Endothelial cell of umbilical vein (primary cell): ENCODE results near the gene CEP43. TPM values are rescaled to one million over a fixed set of nuclear protein-coding genes. Genes with fewer than 3 reads are reported as not detected.

Source experiments
- BruUV-seq: library from RNA; stranded (reverse); fragments of 400-500 nt; replicated peaks from 2 replicates; lab custom pipeline; 2021; lab: Mats Ljungman, UMichigan
- CTCF ChIA-PET: fragments of 300-600, 350-600 bp; sonication (Branson Sonifier 250); formaldehyde crosslinking; loops from one replicate; lab custom pipeline; 2021; ENCODE audit warnings: antibody characterized with exemption, inconsistent platforms; lab: Charles Lee
- POLR2A ChIA-PET: fragments of 300-600, 350-600 bp; sonication (Branson Sonifier 250); formaldehyde crosslinking; loops from one replicate; lab custom pipeline; 2021; ENCODE audit warnings: antibody characterized with exemption, inconsistent platforms; lab: Charles Lee
- DNase-seq: peaks from one replicate; pipeline ENCODE4 v3.0.0-alpha.2; 2011; ENCODE audit warnings: low read depth, low spot score
- FAIRE-seq: peaks from 2 replicates; lab custom pipeline; 2011; peaks lifted over from hg19 to GRCh38; lab: Jason Lieb, UNC
- H2AFZ ChIP-seq: 2 replicates; pipeline ENCODE4 v1.6.0; 2012; ENCODE audit warnings: low read depth, low read length, control low read depth, inconsistent platforms
- H3K27ac ChIP-seq: 2 replicates; pipeline ENCODE4 v1.5.1; 2011; ENCODE audit warnings: low read depth, mild to moderate bottlenecking, control low read depth, low read length, moderate library complexity; ENCODE audit not compliant: insufficient read depth
- H3K27me3 ChIP-seq, 2 experiments: 2 replicates each; pipeline versions ENCODE4 v1.6.0 to v1.6.1; 2011; ENCODE audit warnings: low read length in 2 of 2, mixed read lengths in 1 of 2; ENCODE audit not compliant: control insufficient read depth in 2 of 2, insufficient read depth in 2 of 2
- H3K36me3 ChIP-seq, 2 experiments: 2 replicates in 1 of 2; 3 replicates in 1 of 2; pipeline ENCODE4 v1.5.1; 2011; ENCODE audit warnings: low read length in 2 of 2, mild to moderate bottlenecking in 1 of 2, moderate library complexity in 1 of 2; ENCODE audit not compliant: control insufficient read depth in 2 of 2, insufficient read depth in 2 of 2; ENCODE audit errors: extremely low read depth in 1 of 2
- H3K4me1 ChIP-seq: 3 replicates; pipeline ENCODE4 v1.5.1; 2011; ENCODE audit warnings: mild to moderate bottlenecking, low read length; ENCODE audit not compliant: control insufficient read depth, insufficient read depth; ENCODE audit errors: extremely low read depth
- H3K4me2 ChIP-seq: 2 replicates; pipeline ENCODE4 v1.6.1; 2011; ENCODE audit warnings: low read length, control low read depth, mixed read lengths; ENCODE audit not compliant: insufficient read depth
- H3K4me3 ChIP-seq, 3 experiments: fragments of 200-600 bp in 1 of 3; sonication (generic), shearing (Covaris generic) in 1 of 3; replicated peaks in 1 of 3; 2 replicates each; pipeline ENCODE4 v1.5.1; 2011 to 2016; ENCODE audit warnings: control low read depth in 3 of 3, low read length in 3 of 3, mild to moderate bottlenecking in 2 of 3, inconsistent platforms in 1 of 3, low read depth in 1 of 3, moderate library complexity in 1 of 3; ENCODE audit not compliant: insufficient read depth in 1 of 3
- H3K79me2 ChIP-seq: 2 replicates; pipeline ENCODE4 v1.6.0; 2012; ENCODE audit warnings: low read length, inconsistent platforms; ENCODE audit not compliant: control insufficient read depth, insufficient read depth
- H3K9ac ChIP-seq: replicated peaks from 2 replicates; pipeline ENCODE3; 2011; ENCODE audit warnings: low read length, control low read depth; ENCODE audit not compliant: insufficient read depth; ENCODE audit errors: extremely low read depth
- H3K9me1 ChIP-seq: replicated peaks from 3 replicates; pipeline ENCODE4 v1.6.0; 2011; ENCODE audit warnings: mild to moderate bottlenecking, low read length; ENCODE audit not compliant: control insufficient read depth, insufficient read depth; ENCODE audit errors: extremely low read depth
- H3K9me3 ChIP-seq: replicated peaks from 2 replicates; pipeline ENCODE4 v1.5.1; 2012; ENCODE audit warnings: low read length, inconsistent platforms; ENCODE audit not compliant: control insufficient read depth, insufficient read depth
- H4K20me1 ChIP-seq: replicated peaks from 2 replicates; pipeline ENCODE3; 2011; ENCODE audit warnings: mild to moderate bottlenecking, low read length; ENCODE audit not compliant: control insufficient read depth, insufficient read depth; ENCODE audit errors: extremely low read depth
- EZH2 ChIP-seq: IDR thresholded peaks from 2 replicates; pipeline ENCODE4 v1.6.1; 2012; ENCODE audit warnings: borderline replicate concordance, low read depth, mild to moderate bottlenecking, moderate library complexity, low read length, inconsistent platforms; ENCODE audit not compliant: severe bottlenecking
- MYC ChIP-seq: IDR thresholded peaks from one replicate; pipeline ENCODE4 v1.6.1; 2011; ENCODE audit warnings: mild to moderate bottlenecking, low read depth, low read length
- POLR2AphosphoS5 ChIP-seq: IDR thresholded peaks from 2 replicates; pipeline ENCODE4 v1.6.1; 2012; ENCODE audit warnings: low read depth, mild to moderate bottlenecking, control low read depth, low read length, moderate library complexity; ENCODE audit not compliant: insufficient read depth
- dilution Hi-C: fragments of 300-500 bp; cut with MboI; formaldehyde crosslinking; loops from one replicate; pipeline ENCODE4 v1.15.0; 2019; ENCODE audit warnings: low sequenced_read_pairs; ENCODE audit not compliant: extremely low pct_ligation_motif_present
- intact Hi-C: fragments of 100-400 bp; cut with micrococcal nuclease; formaldehyde crosslinking; loops from one replicate; pipeline ENCODE4 v1.10.0; 2022
- polyA plus RNA-seq, 4 experiments: library from polyadenylated mRNA; depleted of rRNA in 3 of 4; stranded (reverse) in 3 of 4; unstranded in 1 of 4; fragments of >200 nt; gene quantifications; 2 replicates each; pipeline versions ENCODE4 v1.2.1 to v1.2.3, GENCODE V29; 2011 to 2012; ENCODE audit warnings: missing spikeins in 1 of 4
- total RNA-seq: library from RNA; stranded (reverse); gene quantifications from 2 replicates; pipeline ENCODE4 v1.2.3, GENCODE V29; 2021
- TF ChIP-seq, protein P1 (sequence below): IDR thresholded peaks from 2 replicates; pipeline ENCODE4 v1.6.1; 2011; ENCODE audit not compliant: insufficient read depth, insufficient read length

The CEP43 gene
- total and polyA plus RNA-seq, 2 donors (not counting 3 experiments of a cell fraction or from before 2014, with no cell fraction given) = 6.5 to 22.5 TPM

DNA sequence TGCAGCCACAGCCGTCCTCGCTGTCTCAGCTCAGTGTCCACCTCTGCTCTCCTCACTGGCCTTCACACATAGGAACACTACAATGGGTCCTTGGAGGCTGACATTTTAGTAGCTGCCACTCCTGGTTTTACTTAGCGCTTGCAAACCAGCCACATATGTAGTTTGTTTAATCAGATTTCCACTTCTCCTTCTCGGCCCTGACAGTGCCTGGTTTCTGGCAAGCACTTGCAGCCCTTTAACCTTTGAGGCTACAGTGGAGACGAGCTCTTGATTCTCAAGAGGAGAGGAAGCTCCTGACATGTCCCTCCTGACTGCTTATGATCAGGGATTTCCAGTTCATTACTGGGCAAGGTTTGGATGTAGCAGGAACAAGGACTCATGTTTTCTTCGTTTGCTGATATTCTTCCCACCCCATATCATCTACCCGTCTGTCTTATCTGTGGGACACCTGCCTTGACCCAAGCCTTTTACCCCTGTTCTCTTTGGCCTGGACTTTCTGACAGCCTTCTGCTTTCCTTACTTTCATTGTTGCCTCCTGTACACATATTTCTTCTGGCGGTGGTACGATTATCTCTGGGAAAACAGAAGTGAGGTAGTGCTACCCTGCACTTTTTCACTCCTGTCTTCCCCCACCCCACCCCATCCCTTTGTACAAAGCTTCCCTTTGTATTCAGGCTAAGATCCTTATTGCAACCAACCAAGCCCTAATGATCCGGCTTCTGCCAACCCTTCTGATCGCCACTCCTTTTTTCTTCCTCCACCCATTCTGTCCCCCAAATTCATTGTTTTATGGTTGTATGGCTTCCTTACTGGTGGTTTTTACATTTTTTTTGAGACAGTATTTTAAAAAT lies 31.2 kb downstream of the CEP43 start:
- Histone ChIP-seq H3K9ac (no peak overlapping the region), H3K4me3 (no peak overlapping the region), H3K9me3 (no peaks in the 10 kb centered on the region), H3K27ac (no peak overlapping the region), H3K4me2 (no peak overlapping the region), H3K9me1 (no peaks in the 10 kb centered on the region), H2AFZ (no peak overlapping the region), H3K79me2 (no peaks in the 10 kb centered on the region), H3K27me3 (no peaks in the 10 kb centered on the region), H3K36me3 (peaks cover 4 to 23% of the 10 kb centered on the region in 2 experiments), H4K20me1 (no peaks in the 10 kb centered on the region), H3K4me1 (no peaks in the 10 kb centered on the region)
- DNase-seq = no peak
- no peak for FAIRE-seq
- ChIA-PET POLR2A (no interaction called here), CTCF (interaction anchor here (0.9 kb wide), 1 partner anchor 255 kb away, joined by 3 read pairs; no protein-coding TSS in a partner anchor)
- no peak for TF ChIP-seq MYC
- dilution Hi-C loops (no loop called here), intact Hi-C loops (no loop called here)
- no TSS peak for BruUV-seq

GRCh38 chr6:167031082-167031709 lies 32.0 kb downstream of the CEP43 start:
- TF ChIP-seq POLR2AphosphoS5 = no peak
- TF ChIP-seq EZH2 = no peak
- TF ChIP-seq, protein P1, sequence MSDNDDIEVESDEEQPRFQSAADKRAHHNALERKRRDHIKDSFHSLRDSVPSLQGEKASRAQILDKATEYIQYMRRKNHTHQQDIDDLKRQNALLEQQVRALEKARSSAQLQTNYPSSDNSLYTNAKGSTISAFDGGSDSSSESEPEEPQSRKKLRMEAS = no peak
- Histone ChIP-seq H3K9me1 (no peaks in the 10 kb centered on the region), H3K4me3 (no peak overlapping the region), H3K27me3 (no peaks in the 10 kb centered on the region), H3K27ac (no peak overlapping the region), H3K36me3 (peaks cover 5 to 20% of the 10 kb centered on the region in 2 experiments), H3K4me2 (no peak overlapping the region), H3K9me3 (no peaks in the 10 kb centered on the region), H3K4me1 (no peaks in the 10 kb centered on the region), H3K9ac (no peak overlapping the region), H4K20me1 (no peaks in the 10 kb centered on the region), H3K79me2 (no peaks in the 10 kb centered on the region), H2AFZ (no peak overlapping the region)
- FAIRE-seq (no peak), DNase-seq (no peak)
- POLR2A ChIA-PET = no interaction called here
- intact Hi-C loops (no loop called here), dilution Hi-C loops (no loop called here)
- BruUV-seq = no TSS peak
- CTCF ChIA-PET = interaction anchor here (0.9 kb wide), 1 partner anchor 256 kb away, joined by 3 read pairs; no protein-coding TSS in a partner anchor
